ENCODE measurements around the gene LMAN1. TPM values are rescaled to one million over a fixed set of nuclear protein-coding genes. Genes with fewer than 3 reads are reported as not detected.

LMAN1 gene
- total and polyA plus RNA-seq, 2 experiments from 2014 or later = 111 to 134 TPM

DNA sequence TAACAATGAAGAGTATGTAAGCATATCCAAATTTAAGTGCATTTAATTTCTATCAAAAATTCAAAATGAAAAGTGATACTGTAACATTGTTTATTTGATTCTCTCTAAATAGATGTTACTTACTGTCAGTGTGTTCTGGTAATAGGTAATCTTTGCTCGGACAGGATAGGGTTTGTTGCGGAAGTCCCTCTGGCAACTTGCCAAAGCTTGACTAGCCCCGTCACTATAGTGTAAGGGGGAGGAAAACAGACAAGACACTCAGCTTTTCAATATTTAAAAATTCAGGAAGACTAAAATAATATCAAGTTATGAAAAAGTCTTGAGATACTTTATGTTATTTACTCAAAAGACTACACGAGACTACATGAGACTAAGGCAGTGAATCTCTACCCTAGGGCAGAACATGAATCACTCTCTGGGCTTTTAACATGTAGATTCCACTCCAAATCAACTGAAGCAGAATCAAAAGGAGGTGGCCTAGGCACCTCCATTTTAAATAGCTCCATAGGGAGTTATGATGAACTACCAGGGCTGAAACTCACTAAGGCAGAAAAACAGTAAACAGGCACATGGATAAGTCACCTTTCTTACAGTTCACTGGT is 5.9 kb downstream of the LMAN1 start (continued):
- TF ChIP-seq, protein P1, sequence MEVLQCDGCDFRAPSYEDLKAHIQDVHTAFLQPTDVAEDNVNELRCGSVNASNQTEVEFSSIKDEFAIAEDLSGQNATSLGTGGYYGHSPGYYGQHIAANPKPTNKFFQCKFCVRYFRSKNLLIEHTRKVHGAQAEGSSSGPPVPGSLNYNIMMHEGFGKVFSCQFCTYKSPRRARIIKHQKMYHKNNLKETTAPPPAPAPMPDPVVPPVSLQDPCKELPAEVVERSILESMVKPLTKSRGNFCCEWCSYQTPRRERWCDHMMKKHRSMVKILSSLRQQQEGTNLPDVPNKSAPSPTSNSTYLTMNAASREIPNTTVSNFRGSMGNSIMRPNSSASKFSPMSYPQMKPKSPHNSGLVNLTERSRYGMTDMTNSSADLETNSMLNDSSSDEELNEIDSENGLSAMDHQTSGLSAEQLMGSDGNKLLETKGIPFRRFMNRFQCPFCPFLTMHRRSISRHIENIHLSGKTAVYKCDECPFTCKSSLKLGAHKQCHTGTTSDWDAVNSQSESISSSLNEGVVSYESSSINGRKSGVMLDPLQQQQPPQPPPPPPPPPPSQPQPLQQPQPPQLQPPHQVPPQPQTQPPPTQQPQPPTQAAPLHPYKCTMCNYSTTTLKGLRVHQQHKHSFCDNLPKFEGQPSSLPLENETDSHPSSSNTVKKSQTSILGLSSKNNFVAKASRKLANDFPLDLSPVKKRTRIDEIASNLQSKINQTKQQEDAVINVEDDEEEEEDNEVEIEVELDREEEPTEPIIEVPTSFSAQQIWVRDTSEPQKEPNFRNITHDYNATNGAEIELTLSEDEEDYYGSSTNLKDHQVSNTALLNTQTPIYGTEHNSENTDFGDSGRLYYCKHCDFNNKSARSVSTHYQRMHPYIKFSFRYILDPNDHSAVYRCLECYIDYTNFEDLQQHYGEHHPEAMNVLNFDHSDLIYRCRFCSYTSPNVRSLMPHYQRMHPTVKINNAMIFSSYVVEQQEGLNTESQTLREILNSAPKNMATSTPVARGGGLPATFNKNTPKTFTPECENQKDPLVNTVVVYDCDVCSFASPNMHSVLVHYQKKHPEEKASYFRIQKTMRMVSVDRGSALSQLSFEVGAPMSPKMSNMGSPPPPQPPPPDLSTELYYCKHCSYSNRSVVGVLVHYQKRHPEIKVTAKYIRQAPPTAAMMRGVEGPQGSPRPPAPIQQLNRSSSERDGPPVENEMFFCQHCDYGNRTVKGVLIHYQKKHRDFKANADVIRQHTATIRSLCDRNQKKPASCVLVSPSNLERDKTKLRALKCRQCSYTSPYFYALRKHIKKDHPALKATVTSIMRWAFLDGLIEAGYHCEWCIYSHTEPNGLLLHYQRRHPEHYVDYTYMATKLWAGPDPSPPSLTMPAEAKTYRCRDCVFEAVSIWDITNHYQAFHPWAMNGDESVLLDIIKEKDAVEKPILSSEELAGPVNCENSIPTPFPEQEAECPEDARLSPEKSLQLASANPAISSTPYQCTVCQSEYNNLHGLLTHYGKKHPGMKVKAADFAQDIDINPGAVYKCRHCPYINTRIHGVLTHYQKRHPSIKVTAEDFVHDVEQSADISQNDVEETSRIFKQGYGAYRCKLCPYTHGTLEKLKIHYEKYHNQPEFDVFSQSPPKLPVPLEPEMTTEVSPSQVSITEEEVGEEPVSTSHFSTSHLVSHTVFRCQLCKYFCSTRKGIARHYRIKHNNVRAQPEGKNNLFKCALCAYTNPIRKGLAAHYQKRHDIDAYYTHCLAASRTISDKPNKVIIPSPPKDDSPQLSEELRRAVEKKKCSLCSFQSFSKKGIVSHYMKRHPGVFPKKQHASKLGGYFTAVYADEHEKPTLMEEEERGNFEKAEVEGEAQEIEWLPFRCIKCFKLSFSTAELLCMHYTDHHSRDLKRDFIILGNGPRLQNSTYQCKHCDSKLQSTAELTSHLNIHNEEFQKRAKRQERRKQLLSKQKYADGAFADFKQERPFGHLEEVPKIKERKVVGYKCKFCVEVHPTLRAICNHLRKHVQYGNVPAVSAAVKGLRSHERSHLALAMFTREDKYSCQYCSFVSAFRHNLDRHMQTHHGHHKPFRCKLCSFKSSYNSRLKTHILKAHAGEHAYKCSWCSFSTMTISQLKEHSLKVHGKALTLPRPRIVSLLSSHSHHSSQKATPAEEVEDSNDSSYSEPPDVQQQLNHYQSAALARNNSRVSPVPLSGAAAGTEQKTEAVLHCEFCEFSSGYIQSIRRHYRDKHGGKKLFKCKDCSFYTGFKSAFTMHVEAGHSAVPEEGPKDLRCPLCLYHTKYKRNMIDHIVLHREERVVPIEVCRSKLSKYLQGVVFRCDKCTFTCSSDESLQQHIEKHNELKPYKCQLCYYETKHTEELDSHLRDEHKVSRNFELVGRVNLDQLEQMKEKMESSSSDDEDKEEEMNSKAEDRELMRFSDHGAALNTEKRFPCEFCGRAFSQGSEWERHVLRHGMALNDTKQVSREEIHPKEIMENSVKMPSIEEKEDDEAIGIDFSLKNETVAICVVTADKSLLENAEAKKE (CRISPR knock-in tag; IDR thresholded peaks at IDR 0.05) = no peak
- TF ChIP-seq POLR2AphosphoS5 (IDR thresholded peaks at IDR 0.05; ENCODE audit: low read depth) = no peak
- TF ChIP-seq EZH2 (IDR thresholded peaks at IDR 0.05; ENCODE audit: low read depth, unreplicated experiment) = no peak
- TF ChIP-seq EZH2phosphoT487 (IDR thresholded peaks at IDR 0.05; ENCODE audit: unreplicated experiment) = no peak
- TF ChIP-seq REST (IDR thresholded peaks at IDR 0.05; ENCODE audit: unreplicated experiment) = no peak
- TF ChIP-seq JUNB (IDR thresholded peaks at IDR 0.05; ENCODE audit: unreplicated experiment) = no peak
